GM12875 (cell line): ENCODE measurements around the gene TET3.

Source experiments
- H3K4me3 ChIP-seq: one replicate; pipeline ENCODE4 v1.5.1; 2011; ENCODE audit warnings: low read depth, low read length, control low read depth
- TF ChIP-seq, protein P1 (sequence below): IDR thresholded peaks from 2 replicates; pipeline ENCODE4 v1.5.1; 2011; ENCODE audit warnings: low read depth, mild to moderate bottlenecking, control low read depth, inconsistent platforms, low read length, moderate library complexity, borderline replicate concordance; ENCODE audit not compliant: insufficient read depth

The TET3 gene

DNA sequence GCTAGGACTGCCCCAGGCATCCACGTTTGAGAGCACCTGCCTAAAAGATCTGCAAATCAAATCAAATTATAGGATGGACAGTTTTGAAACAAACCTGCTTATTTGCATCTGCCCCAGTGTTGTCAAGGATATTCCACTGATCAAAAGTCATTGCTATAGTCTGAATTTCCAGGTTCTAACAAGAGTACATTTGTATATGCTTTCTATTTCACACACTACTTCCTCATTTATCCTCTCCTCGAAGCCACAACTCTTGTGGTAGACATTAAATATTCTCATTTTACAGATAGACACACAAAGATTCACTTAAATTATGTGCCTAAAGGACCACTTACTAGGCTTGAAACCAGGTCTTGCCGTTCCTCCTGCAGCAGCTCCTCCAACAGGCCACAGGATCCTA lies 11.9 kb upstream of the TET3 start:
- TF ChIP-seq, protein P1, sequence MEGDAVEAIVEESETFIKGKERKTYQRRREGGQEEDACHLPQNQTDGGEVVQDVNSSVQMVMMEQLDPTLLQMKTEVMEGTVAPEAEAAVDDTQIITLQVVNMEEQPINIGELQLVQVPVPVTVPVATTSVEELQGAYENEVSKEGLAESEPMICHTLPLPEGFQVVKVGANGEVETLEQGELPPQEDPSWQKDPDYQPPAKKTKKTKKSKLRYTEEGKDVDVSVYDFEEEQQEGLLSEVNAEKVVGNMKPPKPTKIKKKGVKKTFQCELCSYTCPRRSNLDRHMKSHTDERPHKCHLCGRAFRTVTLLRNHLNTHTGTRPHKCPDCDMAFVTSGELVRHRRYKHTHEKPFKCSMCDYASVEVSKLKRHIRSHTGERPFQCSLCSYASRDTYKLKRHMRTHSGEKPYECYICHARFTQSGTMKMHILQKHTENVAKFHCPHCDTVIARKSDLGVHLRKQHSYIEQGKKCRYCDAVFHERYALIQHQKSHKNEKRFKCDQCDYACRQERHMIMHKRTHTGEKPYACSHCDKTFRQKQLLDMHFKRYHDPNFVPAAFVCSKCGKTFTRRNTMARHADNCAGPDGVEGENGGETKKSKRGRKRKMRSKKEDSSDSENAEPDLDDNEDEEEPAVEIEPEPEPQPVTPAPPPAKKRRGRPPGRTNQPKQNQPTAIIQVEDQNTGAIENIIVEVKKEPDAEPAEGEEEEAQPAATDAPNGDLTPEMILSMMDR = no peak
- no peak overlapping the region for H3K4me3 ChIP-seq

GRCh38 chr2:73975731-73976130 lies 9.0 kb upstream of the TET3 start:
- TF ChIP-seq, protein P1 = no peak
- H3K4me3 ChIP-seq = no peak overlapping the region

DNA sequence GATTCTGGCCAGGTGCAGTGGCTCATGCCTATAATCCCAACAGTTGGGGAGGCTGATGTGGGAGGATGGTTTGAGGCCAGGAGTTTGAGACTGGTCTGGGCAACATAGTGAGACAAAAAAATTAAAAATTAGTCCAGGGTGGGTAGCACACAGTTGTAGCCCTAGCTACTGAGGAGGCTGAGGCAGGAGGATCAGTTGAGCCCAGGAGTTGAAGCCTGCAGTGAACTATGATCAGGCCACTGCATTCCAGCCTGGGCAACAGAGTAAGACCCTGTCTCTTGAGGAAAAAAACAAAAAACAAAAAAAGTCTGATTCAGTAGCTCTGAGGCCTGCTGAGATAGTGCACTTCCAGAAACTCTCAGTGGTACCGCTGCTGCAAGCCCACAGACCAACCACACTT lies 7.9 kb upstream of the TET3 start:
- TF ChIP-seq, protein P1 = no peak
- H3K4me3 ChIP-seq = no peak overlapping the region

DNA sequence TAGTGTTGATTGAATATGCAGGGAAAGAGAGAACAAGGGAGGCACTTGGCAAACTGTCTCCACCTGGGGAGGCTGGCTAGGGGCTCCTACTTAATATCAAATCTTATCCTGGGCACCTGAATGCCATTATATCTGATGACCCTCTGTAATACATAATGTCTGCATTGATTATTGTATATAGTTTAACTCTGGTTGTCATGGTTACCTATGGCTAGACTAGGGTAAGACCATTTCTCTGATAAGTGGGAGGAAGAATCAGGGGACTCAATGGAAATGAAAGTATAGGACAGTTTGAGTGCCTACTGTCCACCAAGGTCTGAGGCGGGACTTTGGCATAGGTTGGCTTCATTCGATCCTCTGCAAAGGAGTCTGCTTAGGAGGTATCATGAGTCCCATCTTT lies 7.2 kb upstream of the TET3 start:
- TF ChIP-seq, protein P1 = no peak
- no peak overlapping the region for H3K4me3 ChIP-seq

DNA sequence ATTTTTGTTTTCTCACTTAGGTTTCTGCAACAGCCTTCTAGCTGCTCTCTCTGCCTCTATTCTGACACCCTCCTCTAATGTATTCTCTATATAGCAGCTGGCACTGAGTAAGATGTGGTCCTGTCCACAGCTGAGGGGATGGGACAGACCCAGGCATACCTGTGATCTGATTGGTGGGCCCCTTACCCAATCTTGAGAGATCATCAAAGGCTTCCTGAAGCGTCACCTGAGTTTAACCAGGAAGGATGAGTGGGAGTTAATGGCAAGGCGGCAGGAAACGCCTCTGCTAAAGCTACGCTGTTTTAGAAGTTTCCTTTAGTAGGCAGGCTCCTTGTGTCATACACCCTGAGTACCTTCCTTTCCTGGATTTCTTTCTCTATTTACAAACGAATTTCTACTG lies 5.7 kb upstream of the TET3 start:
- no peak overlapping the region for H3K4me3 ChIP-seq
- TF ChIP-seq, protein P1 = no peak

DNA sequence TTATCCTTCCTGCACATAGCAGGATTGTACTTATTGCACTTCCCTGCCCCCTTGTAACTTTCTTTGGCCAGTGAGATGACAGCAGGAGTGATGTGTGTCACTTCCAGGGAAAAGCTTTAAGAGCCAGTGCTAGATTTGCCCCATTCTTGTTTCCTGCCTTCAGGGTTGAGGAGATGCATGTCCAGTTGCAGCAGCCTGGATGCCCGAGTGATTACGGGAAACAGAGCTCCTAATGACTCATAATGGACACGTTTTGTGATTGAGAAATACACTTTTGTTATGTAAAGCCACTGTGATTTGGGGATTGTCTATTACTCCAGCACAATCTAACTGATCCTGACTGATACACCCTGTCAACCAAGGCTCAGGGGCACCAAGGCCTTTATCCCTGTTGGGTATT lies 5.0 kb upstream of the TET3 start:
- TF ChIP-seq, protein P1 = no peak
- H3K4me3 ChIP-seq = peak overlapping the region; percentile 2

- H3K4me3 ChIP-seq = peak overlapping the region; percentile 53
- TF ChIP-seq, protein P1 = no peak
Observed at GRCh38 chr2:73980566-73980965, 4.1 kb upstream of the TET3 start.
